Panc1 (cell line): ENCODE measurements around the gene PCED1A. TPM values are rescaled to one million over a fixed set of nuclear protein-coding genes. Genes with fewer than 3 reads are reported as not detected.

Experiments used
- ATAC-seq: fragments of 200-7000 bp; cut with Tn5 transposase; 2 replicates; pipeline ENCODE4 v1.9.1; 2020; ENCODE audit warnings: mild to moderate bottlenecking, moderate library complexity
- BruUV-seq: library from RNA; stranded (reverse); fragments of 400-500 nt; replicated peaks from 2 replicates; lab custom pipeline; 2021; lab: Mats Ljungman, UMichigan
- CTCF ChIA-PET: fragments of 300-600 bp; sonication (Branson Sonifier 250); formaldehyde crosslinking; loops from one replicate; lab custom pipeline; 2022; ENCODE audit warnings: antibody characterized with exemption; lab: Charles Lee
- POLR2A ChIA-PET: fragments of 300-600 bp; sonication (Branson Sonifier 250); formaldehyde crosslinking; loops from one replicate; lab custom pipeline; 2022; ENCODE audit warnings: antibody characterized with exemption; lab: Charles Lee
- DNase-seq: peaks from one replicate; pipeline ENCODE4 v3.0.0-alpha.2; 2010; ENCODE audit warnings: low read depth, low spot score
- H3K27ac ChIP-seq: 2 replicates; pipeline ENCODE4 v1.5.1; 2011; ENCODE audit warnings: mild to moderate bottlenecking, low read length, inconsistent platforms
- H3K27me3 ChIP-seq: fragments of 200-500 bp; sonication (Bioruptor generic); 2 replicates; pipeline ENCODE4 v1.6.0; 2014; ENCODE audit warnings: low read length, inconsistent platforms; ENCODE audit not compliant: control insufficient read depth, insufficient read depth
- H3K36me3 ChIP-seq: fragments of 200-500 bp; sonication (Bioruptor generic); 2 replicates; pipeline ENCODE4 v1.5.1; 2014; ENCODE audit warnings: inconsistent platforms, mild to moderate bottlenecking, low read length, moderate library complexity; ENCODE audit not compliant: control insufficient read depth, insufficient read depth
- H3K4me1 ChIP-seq: 2 replicates; pipeline ENCODE4 v1.5.1; 2011; ENCODE audit warnings: inconsistent platforms, mild to moderate bottlenecking, low read length, moderate library complexity; ENCODE audit not compliant: control insufficient read depth, insufficient read depth
- H3K4me3 ChIP-seq, 2 experiments: 2 replicates each; pipeline ENCODE4 v1.5.1; 2011 to 2012; ENCODE audit warnings: low read depth in 2 of 2, low read length in 2 of 2, mild to moderate bottlenecking in 2 of 2, inconsistent platforms in 1 of 2, moderate library complexity in 1 of 2
- H3K9me3 ChIP-seq: fragments of 200-500 bp; sonication (Bioruptor generic); 2 replicates; pipeline ENCODE4 v1.5.1; 2014; ENCODE audit warnings: low read depth, mild to moderate bottlenecking, inconsistent platforms, low read length, moderate library complexity; ENCODE audit not compliant: control insufficient read depth, insufficient read depth
- CTCF ChIP-seq: fragments of 450-650 bp; IDR thresholded peaks from 2 replicates; pipeline ENCODE4 v1.5.1; 2017; ENCODE audit warnings: mild to moderate bottlenecking
- POLR2AphosphoS5 ChIP-seq: IDR thresholded peaks from 2 replicates; pipeline ENCODE4 v1.6.1; 2012; ENCODE audit warnings: mild to moderate bottlenecking, low read depth, low read length, moderate library complexity
- REST ChIP-seq, 2 experiments: IDR thresholded peaks; 2 replicates each; pipeline ENCODE4 v1.6.1; 2011 to 2012; ENCODE audit warnings: low read depth in 2 of 2, control low read depth in 1 of 2, low read length in 1 of 2, mild to moderate bottlenecking in 1 of 2, moderate library complexity in 1 of 2; ENCODE audit not compliant: insufficient read depth in 1 of 2
- SIN3A ChIP-seq: IDR thresholded peaks from 2 replicates; pipeline ENCODE4 v1.6.1; 2012; ENCODE audit warnings: low read depth, mild to moderate bottlenecking, low read length, moderate library complexity, borderline replicate concordance; ENCODE audit not compliant: insufficient read depth
- TCF7L2 ChIP-seq: IDR thresholded peaks from 2 replicates; pipeline ENCODE4 v1.6.1; 2011; ENCODE audit warnings: mild to moderate bottlenecking, low read depth, low read length, inconsistent platforms
- in situ Hi-C: cut with HindIII; loops from 2 replicates; pipeline ENCODE4 v1.10.0; 2016; ENCODE audit warnings: low sequenced_read_pairs, low pct_unique_long_range_greater_than_20kb
- intact Hi-C: fragments of 100-400 bp; cut with micrococcal nuclease; formaldehyde crosslinking; loops from one replicate; pipeline ENCODE4 v1.10.0; 2022; ENCODE audit not compliant: unreplicated experiment
- total RNA-seq: library from RNA; stranded (reverse); gene quantifications from one replicate; pipeline ENCODE4 v1.2.1, GENCODE V29; 2021; ENCODE audit not compliant: unreplicated experiment

PCED1A gene
- total RNA-seq, 1 experiment from 2014 or later: 42.1 TPM

GRCh38 chr20:2807019-2807418 is 33.4 kb downstream of the PCED1A start:
- Histone ChIP-seq H3K36me3 (no peaks in the 10 kb centered on the region), H3K4me3 (no peak overlapping the region), H3K9me3 (peaks cover 2% of the 10 kb centered on the region; the same call in 1 of the 2 replicates), H3K4me1 (no peaks in the 10 kb centered on the region), H3K27ac (no peak overlapping the region), H3K27me3 (peaks cover 4% of the 10 kb centered on the region; the same call in 1 of the 2 replicates)
- ChIA-PET CTCF (no interaction called here), POLR2A (no interaction called here)
- in situ Hi-C loops: no loop called here
- TF ChIP-seq TCF7L2 (no peak), POLR2AphosphoS5 (no peak), SIN3A (no peak), REST (IDR thresholded peaks at IDR 0.05; ENCODE audit: insufficient read depth in 1 of 2, low read depth in 2 of 2, low read length in 1 of 2) (no peak), CTCF (no peak)
- DNase-seq (no peak), ATAC-seq (no peak)
- intact Hi-C loops: no loop called here
- BruUV-seq: no TSS peak

GRCh38 chr20:2806351-2806701 is 34.1 kb downstream of the PCED1A start:
- ChIA-PET CTCF (no interaction called here), POLR2A (no interaction called here)
- H3K4me3 ChIP-seq: no peak overlapping the region
- intact Hi-C loops: no loop called here
- no peaks in the 10 kb centered on the region for H3K4me1 ChIP-seq
- H3K27ac ChIP-seq: no peak overlapping the region
- TF ChIP-seq REST (IDR thresholded peaks at IDR 0.05; ENCODE audit: insufficient read depth in 1 of 2, low read depth in 2 of 2, low read length in 1 of 2) (no peak), POLR2AphosphoS5 (no peak), SIN3A (no peak)
- ATAC-seq (no peak), DNase-seq (no peak)
- no peaks in the 10 kb centered on the region for H3K9me3 ChIP-seq
- H3K36me3 ChIP-seq: no peaks in the 10 kb centered on the region
- BruUV-seq: no TSS peak
- in situ Hi-C loops: no loop called here
- H3K27me3 ChIP-seq: peaks cover 4% of the 10 kb centered on the region; the same call in 1 of the 2 replicates
